ENCODE data around the gene RASA2.

DNA sequence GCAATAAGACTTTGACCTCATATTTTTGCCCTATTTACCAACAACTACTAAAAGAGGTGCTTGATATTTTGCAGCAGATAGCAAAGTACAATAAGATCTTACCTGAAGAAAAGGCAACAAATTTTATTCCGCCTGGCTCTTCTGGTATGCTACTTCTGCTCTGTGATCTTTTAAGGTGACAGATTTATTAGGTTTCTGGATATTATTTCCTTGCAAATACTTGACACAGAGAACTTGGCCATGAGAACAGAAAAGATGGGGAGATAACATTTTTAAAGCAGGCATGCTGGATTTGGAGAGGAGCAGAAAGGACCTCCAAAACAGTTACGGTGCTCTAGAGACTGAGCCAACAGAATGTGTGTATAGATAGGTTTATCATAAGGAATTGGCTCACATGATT, 164.6 kb downstream of the RASA2 start:
- TF ChIP-seq, protein P1, sequence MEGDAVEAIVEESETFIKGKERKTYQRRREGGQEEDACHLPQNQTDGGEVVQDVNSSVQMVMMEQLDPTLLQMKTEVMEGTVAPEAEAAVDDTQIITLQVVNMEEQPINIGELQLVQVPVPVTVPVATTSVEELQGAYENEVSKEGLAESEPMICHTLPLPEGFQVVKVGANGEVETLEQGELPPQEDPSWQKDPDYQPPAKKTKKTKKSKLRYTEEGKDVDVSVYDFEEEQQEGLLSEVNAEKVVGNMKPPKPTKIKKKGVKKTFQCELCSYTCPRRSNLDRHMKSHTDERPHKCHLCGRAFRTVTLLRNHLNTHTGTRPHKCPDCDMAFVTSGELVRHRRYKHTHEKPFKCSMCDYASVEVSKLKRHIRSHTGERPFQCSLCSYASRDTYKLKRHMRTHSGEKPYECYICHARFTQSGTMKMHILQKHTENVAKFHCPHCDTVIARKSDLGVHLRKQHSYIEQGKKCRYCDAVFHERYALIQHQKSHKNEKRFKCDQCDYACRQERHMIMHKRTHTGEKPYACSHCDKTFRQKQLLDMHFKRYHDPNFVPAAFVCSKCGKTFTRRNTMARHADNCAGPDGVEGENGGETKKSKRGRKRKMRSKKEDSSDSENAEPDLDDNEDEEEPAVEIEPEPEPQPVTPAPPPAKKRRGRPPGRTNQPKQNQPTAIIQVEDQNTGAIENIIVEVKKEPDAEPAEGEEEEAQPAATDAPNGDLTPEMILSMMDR (IDR thresholded peaks at IDR 0.05), result no peak
- TF ChIP-seq POLR2A (IDR thresholded peaks at IDR 0.05) (no peak), POLR2AphosphoS5 (IDR thresholded peaks at IDR 0.05) (no peak)

Measured in breast epithelium (tissue), 3 donors.